ENCODE data around the gene ASB12.

The ASB12 gene

DNA sequence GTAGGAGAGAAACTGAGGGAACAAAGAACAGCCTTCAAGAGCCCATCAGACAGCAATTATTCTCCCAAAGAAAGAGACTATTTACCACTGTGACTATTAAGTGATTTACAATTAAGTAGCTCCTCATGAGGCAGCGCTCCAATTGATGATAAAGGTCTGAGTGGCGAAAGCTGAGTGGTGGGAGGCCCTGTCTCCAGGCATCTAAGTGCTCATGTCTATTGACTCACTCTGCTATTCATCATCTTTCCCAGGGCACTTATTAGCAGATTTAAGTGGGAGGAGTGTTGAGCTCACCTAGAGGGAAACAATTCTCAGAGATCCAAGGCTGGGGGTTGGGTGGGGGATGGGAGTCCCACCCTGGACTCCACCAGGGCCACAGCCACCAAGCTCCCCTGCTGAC lies 48.2 kb downstream of the ASB12 start:
- Histone ChIP-seq H3K9me2 (replicated peaks; ENCODE audit: control insufficient read depth, low read length) (no peaks in the 10 kb centered on the region), H3K79me2 (ENCODE audit: control insufficient read depth, low read length) (no peaks in the 10 kb centered on the region), H4K20me1 (ENCODE audit: control insufficient read depth, insufficient read depth, low read depth, low read length) (no peaks in the 10 kb centered on the region), H3K27ac (ENCODE audit: low read depth, low read length) (no peak overlapping the region), H3F3A (ENCODE audit: control insufficient read depth, insufficient read depth) (no peaks in the 10 kb centered on the region), H3K4me3 (ENCODE audit: low read length) (no peak overlapping the region), H3K27me3 (ENCODE audit: control insufficient read depth, low read length) (no peaks in the 10 kb centered on the region), H3K4me1 (ENCODE audit: control insufficient read depth, low read length) (no peaks in the 10 kb centered on the region), H3K4me2 (ENCODE audit: low read length) (no peak overlapping the region), H3K9me3 (ENCODE audit: control insufficient read depth, insufficient read depth, low read length) (no peaks in the 10 kb centered on the region), H3K36me3 (ENCODE audit: control insufficient read depth, low read length) (no peaks in the 10 kb centered on the region)
- no peak for TF ChIP-seq EZH2phosphoT487 (IDR thresholded peaks at IDR 0.05; ENCODE audit: borderline replicate concordance, low read length)
- TF ChIP-seq, protein P1, sequence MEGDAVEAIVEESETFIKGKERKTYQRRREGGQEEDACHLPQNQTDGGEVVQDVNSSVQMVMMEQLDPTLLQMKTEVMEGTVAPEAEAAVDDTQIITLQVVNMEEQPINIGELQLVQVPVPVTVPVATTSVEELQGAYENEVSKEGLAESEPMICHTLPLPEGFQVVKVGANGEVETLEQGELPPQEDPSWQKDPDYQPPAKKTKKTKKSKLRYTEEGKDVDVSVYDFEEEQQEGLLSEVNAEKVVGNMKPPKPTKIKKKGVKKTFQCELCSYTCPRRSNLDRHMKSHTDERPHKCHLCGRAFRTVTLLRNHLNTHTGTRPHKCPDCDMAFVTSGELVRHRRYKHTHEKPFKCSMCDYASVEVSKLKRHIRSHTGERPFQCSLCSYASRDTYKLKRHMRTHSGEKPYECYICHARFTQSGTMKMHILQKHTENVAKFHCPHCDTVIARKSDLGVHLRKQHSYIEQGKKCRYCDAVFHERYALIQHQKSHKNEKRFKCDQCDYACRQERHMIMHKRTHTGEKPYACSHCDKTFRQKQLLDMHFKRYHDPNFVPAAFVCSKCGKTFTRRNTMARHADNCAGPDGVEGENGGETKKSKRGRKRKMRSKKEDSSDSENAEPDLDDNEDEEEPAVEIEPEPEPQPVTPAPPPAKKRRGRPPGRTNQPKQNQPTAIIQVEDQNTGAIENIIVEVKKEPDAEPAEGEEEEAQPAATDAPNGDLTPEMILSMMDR (IDR thresholded peaks at IDR 0.05; ENCODE audit: low read depth, low read length, poor library complexity, severe bottlenecking): no peak

DNA sequence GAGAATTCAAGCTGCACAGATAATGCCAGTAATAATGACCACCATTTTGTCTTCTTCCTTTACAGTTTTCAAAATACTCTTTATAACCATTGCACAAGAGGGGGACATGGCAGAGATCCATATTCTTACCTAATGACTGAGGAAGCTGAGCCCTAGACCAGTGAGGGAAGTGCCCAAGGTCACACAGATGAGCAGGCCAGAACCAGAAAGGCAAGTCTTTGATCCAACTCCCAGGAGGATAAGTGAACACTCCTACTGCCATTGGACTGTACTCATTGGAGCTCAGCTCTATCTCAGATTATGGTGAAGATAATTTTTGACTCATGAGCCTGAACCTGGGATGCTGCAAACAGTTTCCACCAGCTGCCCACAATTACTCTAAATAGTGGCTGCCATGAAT lies 53.5 kb downstream of the ASB12 start:
- H3K9me3 ChIP-seq (ENCODE audit: control insufficient read depth, insufficient read depth, low read length): no peaks in the 10 kb centered on the region
- TF ChIP-seq EZH2phosphoT487 (IDR thresholded peaks at IDR 0.05; ENCODE audit: borderline replicate concordance, low read length): no peak
- TF ChIP-seq, protein P1 (IDR thresholded peaks at IDR 0.05; ENCODE audit: low read depth, low read length, poor library complexity, severe bottlenecking): no peak
- no peak overlapping the region for H3K4me2 ChIP-seq (ENCODE audit: low read length)

More for the DNA sequence above, 53.5 kb downstream of the ASB12 start:
- no peaks in the 10 kb centered on the region for H3K9me2 ChIP-seq (replicated peaks; ENCODE audit: control insufficient read depth, low read length)
- no peaks in the 10 kb centered on the region for H3K36me3 ChIP-seq (ENCODE audit: control insufficient read depth, low read length)
- H3F3A ChIP-seq (ENCODE audit: control insufficient read depth, insufficient read depth): no peaks in the 10 kb centered on the region
- H3K79me2 ChIP-seq (ENCODE audit: control insufficient read depth, low read length): no peaks in the 10 kb centered on the region
- no peak overlapping the region for H3K4me3 ChIP-seq (ENCODE audit: low read length)
- H3K27me3 ChIP-seq (ENCODE audit: control insufficient read depth, low read length): no peaks in the 10 kb centered on the region
- no peak overlapping the region for H3K27ac ChIP-seq (ENCODE audit: low read depth, low read length)
- H3K4me1 ChIP-seq (ENCODE audit: control insufficient read depth, low read length): no peaks in the 10 kb centered on the region
- H4K20me1 ChIP-seq (ENCODE audit: control insufficient read depth, insufficient read depth, low read depth, low read length): no peaks in the 10 kb centered on the region

Data from DOHH2 (cell line).